Tibial nerve (tissue), 4 donors: ENCODE measurements around the gene SFMBT2. TPM values are rescaled to one million over a fixed set of nuclear protein-coding genes. Genes with fewer than 3 reads are reported as not detected.

Source experiments
- DNase-seq, 2 donors: peaks; one replicate each; pipeline ENCODE4 v3.0.0-alpha.2; 2019; ENCODE audit warnings: low spot score in 2 of 2
- H3K27ac ChIP-seq, 4 donors: fragments of 200-600 bp; sonication (generic) in 3 of 4; one replicate each; pipeline ENCODE4 v1.5.1; 2017 to 2019; ENCODE audit warnings: mild to moderate bottlenecking in 1 of 4
- H3K27me3 ChIP-seq, 2 donors: fragments of 200-600 bp; sonication (generic) in 1 of 2; one replicate each; pipeline versions ENCODE4 v1.5.1 to v1.6.0; 2017 to 2019
- H3K36me3 ChIP-seq, 3 donors: fragments of 200-600 bp; sonication (generic); one replicate each; pipeline ENCODE4 v1.5.1; 2018 to 2019
- H3K4me1 ChIP-seq, 4 donors: fragments of 200-600 bp; sonication (generic) in 3 of 4; one replicate each; pipeline ENCODE4 v1.5.1; 2017 to 2019
- H3K4me3 ChIP-seq, 4 donors: fragments of 200-600 bp; sonication (generic) in 3 of 4; one replicate each; pipeline ENCODE4 v1.5.1; 2017 to 2019; ENCODE audit warnings: mild to moderate bottlenecking in 1 of 4, moderate library complexity in 1 of 4
- H3K9me3 ChIP-seq, 4 donors: fragments of 200-600 bp; sonication (generic) in 3 of 4; one replicate each; pipeline ENCODE4 v1.5.1; 2017 to 2019
- CTCF ChIP-seq, 5 experiments: fragments of 200-600 bp in 3 of 5; fragments of 450-650 bp in 2 of 5; sonication (generic) in 3 of 5; IDR thresholded peaks; one replicate each; pipeline ENCODE4 v1.5.1; 2016 to 2019; ENCODE audit warnings: antibody characterized with exemption in 5 of 5, mild to moderate bottlenecking in 3 of 5, moderate library complexity in 2 of 5
- EP300 ChIP-seq, 2 donors: sonication (generic); formaldehyde crosslinking; IDR thresholded peaks; one replicate each; pipeline ENCODE4 v1.6.1; 2017; ENCODE audit warnings: antibody characterized with exemption in 2 of 2, mild to moderate bottlenecking in 1 of 2
- POLR2A ChIP-seq, 2 donors: fragments of 450-650 bp; IDR thresholded peaks; one replicate each; pipeline ENCODE4 v1.6.1; 2017; ENCODE audit warnings: antibody characterized with exemption in 2 of 2, mild to moderate bottlenecking in 2 of 2, moderate library complexity in 2 of 2
- WGBS, 2 donors: methylation state at CpG; one replicate each; pipeline ENCODE4 v1.1.5; 2018; 5-methylcytosine and 5-hydroxymethylcytosine counted together
- total RNA-seq, 4 donors: library from RNA; depleted of rRNA; stranded (reverse); fragments of >200 nt; gene quantifications; one replicate each; pipeline ENCODE4 v1.1.0, GENCODE V29; 2016

SFMBT2 gene
- total RNA-seq, 4 donors from 2014 or later, result 10.2 to 24.0 (median 15.4) TPM

DNA sequence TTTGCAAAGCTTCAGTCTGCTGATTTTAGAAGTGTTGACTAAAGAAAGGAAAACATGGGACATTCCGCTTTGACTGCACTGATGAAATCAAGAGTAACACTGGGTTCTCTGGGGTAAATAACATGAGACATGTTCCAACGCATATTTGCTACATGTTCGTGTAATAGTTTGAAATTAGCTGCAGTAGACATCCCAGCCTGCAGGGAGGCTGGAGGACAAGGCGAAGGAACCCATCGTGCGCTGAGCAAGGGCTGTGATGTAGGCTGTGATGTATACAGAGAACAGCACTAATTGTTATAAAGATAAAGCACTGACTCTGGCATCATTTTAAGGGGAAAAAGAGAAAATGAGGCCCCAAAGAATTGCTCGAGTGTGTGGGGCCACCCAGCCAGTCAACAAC, 40.3 kb downstream of the SFMBT2 start:
- no peak overlapping the region for H3K27ac ChIP-seq
- 91 to 92% methylated on average over 7 of the region's 7 CpGs for WGBS, 2 donors
- TF ChIP-seq POLR2A (IDR thresholded peaks at IDR 0.05) (no peak), CTCF (IDR thresholded peaks at IDR 0.05) (no peak), EP300 (IDR thresholded peaks at IDR 0.05) (no peak)
- no peaks in the 10 kb centered on the region for H3K4me1 ChIP-seq
- H3K4me3 ChIP-seq, result no peak overlapping the region
- peaks cover 4 to 76% (median 8%) of the 10 kb centered on the region in 3 donors for H3K36me3 ChIP-seq
- DNase-seq, result no peak
- no peaks in the 10 kb centered on the region for H3K9me3 ChIP-seq
- H3K27me3 ChIP-seq, result no peaks in the 10 kb centered on the region

DNA sequence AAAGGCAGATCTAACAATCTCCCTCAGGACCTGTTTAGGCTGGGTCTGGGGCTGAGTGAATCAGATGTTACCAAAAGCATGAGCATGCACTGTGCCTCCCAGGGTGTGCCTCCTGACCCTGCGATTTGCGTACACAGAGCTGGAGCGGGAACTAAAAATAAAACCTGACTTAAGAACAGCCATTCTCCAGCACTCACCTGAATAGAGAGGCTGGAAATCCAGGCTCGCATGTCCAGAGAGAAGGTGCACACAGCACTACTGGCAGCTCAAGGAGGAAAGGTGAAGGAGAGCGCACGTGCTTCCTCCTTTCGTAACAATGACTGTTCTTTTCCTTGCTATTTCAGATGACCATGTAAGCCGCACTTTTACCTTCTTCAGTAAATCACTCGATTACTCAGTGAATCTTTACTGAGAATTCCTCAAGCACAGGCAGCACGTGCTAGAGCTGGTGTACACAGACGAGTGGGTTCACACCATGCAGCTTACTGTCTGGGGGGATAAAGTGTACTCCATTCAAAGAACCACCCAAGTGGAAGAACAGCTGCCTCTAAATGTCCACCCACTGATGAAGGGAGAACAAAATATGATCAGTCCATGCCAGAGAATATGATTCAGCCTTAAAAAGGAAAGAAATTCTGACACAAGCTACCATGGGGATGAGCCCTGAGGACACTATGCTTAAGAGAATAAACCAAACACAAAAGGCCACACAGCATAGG, 45.6 kb downstream of the SFMBT2 start:
- peaks cover 4 to 86% (median 8%) of the 10 kb centered on the region in 3 donors for H3K36me3 ChIP-seq
- no peak for DNase-seq
- WGBS, 2 donors, result 82 to 83% methylated on average over 11 of the region's 11 CpGs
- H3K4me1 ChIP-seq, result no peaks in the 10 kb centered on the region
- no peak overlapping the region for H3K4me3 ChIP-seq
- no peak for TF ChIP-seq POLR2A (IDR thresholded peaks at IDR 0.05)
- TF ChIP-seq CTCF (IDR thresholded peaks at IDR 0.05), result no peak
- TF ChIP-seq EP300 (IDR thresholded peaks at IDR 0.05), result no peak
- no peaks in the 10 kb centered on the region for H3K27me3 ChIP-seq
- H3K27ac ChIP-seq, result no peak overlapping the region
- H3K9me3 ChIP-seq, result peaks cover 0 to 3% (median 0%) of the 10 kb centered on the region in 4 donors

DNA sequence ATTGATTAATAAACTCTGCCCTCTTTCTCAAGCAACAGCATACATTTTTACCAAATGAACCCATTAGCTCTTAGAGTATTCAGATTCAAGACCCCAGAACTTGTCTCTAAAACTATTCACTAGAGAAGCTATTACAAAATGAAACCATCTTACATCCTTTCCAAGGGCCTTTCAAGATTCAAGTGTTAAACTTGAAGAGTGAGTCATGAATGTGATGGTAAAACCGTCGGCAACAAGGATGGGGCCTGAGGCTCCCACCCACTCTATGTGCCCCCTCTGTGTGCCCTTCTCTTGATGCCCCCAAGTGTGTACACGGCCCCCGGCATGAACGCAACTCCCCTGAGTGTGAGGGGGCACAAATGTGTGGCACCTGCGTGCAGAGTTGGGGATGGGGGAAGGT, 46.4 kb downstream of the SFMBT2 start:
- H3K9me3 ChIP-seq, result peaks cover 0 to 3% (median 0%) of the 10 kb centered on the region in 4 donors
- WGBS, 2 donors, result 61 to 68% methylated on average over 6 of the region's 6 CpGs
- no peak for TF ChIP-seq EP300 (IDR thresholded peaks at IDR 0.05)
- no peak for TF ChIP-seq CTCF (IDR thresholded peaks at IDR 0.05)
- TF ChIP-seq POLR2A (IDR thresholded peaks at IDR 0.05), result no peak
- no peaks in the 10 kb centered on the region for H3K27me3 ChIP-seq
- H3K36me3 ChIP-seq, result peaks cover 2 to 80% (median 8%) of the 10 kb centered on the region in 3 donors
- H3K4me3 ChIP-seq, result no peak overlapping the region
- no peak overlapping the region for H3K27ac ChIP-seq
- no peaks in the 10 kb centered on the region for H3K4me1 ChIP-seq
- no peak for DNase-seq

- H3K4me1 ChIP-seq, result no peaks in the 10 kb centered on the region
- H3K9me3 ChIP-seq, result peaks cover 0 to 3% (median 0%) of the 10 kb centered on the region in 4 donors
- TF ChIP-seq EP300 (IDR thresholded peaks at IDR 0.05) (no peak), POLR2A (IDR thresholded peaks at IDR 0.05) (no peak), CTCF (IDR thresholded peaks at IDR 0.05) (no peak)
- H3K27ac ChIP-seq, result no peak overlapping the region
- H3K4me3 ChIP-seq, result no peak overlapping the region
- H3K36me3 ChIP-seq, result peaks cover 0 to 80% (median 8%) of the 10 kb centered on the region in 3 donors
- WGBS, 2 donors, result 84 to 85% methylated on average over 6 of the region's 6 CpGs
- no peak for DNase-seq
- no peaks in the 10 kb centered on the region for H3K27me3 ChIP-seq
Observed at GRCh38 chr10:7363700-7364099, 47.1 kb downstream of the SFMBT2 start.

DNA sequence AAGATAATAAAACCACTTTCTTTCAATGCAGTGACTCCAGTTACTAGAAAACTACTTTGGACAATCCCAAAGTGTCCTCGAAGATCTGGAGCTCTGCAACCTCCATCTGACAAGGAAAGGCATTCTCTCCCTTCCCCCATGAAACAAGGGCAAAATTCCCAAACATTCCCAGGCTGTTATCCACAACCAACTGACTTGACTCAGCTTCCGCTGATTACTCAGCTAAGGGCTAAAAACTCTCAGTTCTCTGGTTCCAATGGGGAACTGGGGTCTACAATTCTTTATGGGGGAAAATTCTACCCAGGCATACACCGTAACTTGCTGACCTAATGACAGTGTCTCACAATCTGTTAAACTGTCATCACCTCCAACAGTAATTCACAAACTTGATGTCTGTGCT, 48.4 kb downstream of the SFMBT2 start:
- Histone ChIP-seq H3K4me3 (no peak overlapping the region), H3K27ac (no peak overlapping the region), H3K27me3 (no peaks in the 10 kb centered on the region), H3K9me3 (peaks cover 0 to 3% (median 0%) of the 10 kb centered on the region in 4 donors), H3K36me3 (peaks cover 0 to 78% (median 5%) of the 10 kb centered on the region in 3 donors), H3K4me1 (no peaks in the 10 kb centered on the region)
- no peak for DNase-seq
- 91 to 97% methylated on average over 3 of the region's 3 CpGs for WGBS, 2 donors
- no peak for TF ChIP-seq EP300 (IDR thresholded peaks at IDR 0.05)
- no peak for TF ChIP-seq POLR2A (IDR thresholded peaks at IDR 0.05)
- no peak for TF ChIP-seq CTCF (IDR thresholded peaks at IDR 0.05)
